ENCODE results near the gene PACSIN1.

DNA sequence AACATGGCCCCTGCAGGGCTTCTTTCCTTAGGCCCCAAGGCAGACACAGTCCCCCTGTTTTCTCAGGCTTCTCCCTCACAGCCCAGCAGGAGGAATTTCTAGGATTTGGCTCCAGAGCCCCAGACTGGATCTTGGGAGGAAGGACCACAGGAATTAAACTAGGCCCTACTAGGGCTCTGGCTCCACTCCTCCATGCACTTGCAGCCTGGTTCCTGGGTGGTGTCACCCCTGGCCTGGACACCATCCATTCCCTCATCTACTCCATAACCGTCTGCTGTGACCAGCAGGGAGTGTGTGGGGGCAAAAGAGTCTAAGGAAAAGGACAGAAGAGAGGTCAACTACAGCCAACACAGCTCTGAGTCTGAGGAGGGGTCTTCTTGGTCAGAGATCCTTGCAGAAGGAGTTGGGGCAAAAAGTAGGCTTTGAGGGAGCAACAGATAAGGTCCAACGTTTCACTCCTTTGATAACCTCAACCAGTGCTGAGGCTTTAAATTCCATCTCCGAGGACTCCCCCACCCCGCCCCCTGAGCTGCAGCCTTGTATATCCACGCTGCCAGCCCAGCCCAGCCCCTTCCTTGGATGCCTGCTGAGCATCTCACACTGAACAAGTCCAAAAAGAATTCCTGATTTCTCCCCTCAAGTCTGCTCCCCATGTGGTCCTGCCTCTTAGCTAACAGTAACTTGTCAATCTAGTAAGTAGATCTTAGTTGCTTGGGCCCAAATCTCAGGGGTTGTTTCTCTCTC is 118.2 kb downstream of the PACSIN1 start:
- no peak for TF ChIP-seq RAD21 (conservative IDR thresholded peaks at IDR 0.05)
- no peak for TF ChIP-seq POLR2AphosphoS5 (IDR thresholded peaks at IDR 0.05)
